Measurements from ENCODE around the gene SCIN.
"Not testable (repeated sequence)": the region's sequence is repeated elsewhere in the genome, so short reads cannot be mapped to it uniquely, and the experiment has no call there.

Gene SCIN

DNA sequence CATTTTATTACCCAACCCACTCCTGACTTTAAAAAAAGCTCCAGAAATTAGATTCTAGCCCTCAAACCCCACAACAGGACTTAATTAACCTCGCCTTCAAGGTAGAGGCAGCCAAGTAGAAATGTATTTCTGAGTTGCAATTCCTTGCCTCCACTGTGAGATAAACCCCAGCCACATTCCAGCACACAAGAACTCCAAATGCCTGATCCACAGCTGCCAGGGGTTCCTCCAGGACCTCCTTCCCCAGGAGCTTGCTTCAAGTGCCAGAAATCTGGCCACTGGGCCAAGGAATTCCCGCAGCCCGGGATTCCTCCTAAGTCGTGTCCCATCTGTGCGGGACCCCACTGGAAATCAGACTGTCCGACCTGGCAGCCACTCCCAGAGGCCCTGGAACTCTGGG lies 91.1 kb downstream of the SCIN start:
- no peak overlapping the region for H3K4me3 ChIP-seq (ENCODE audit: low read depth, low read length)
- TF ChIP-seq, protein P1, sequence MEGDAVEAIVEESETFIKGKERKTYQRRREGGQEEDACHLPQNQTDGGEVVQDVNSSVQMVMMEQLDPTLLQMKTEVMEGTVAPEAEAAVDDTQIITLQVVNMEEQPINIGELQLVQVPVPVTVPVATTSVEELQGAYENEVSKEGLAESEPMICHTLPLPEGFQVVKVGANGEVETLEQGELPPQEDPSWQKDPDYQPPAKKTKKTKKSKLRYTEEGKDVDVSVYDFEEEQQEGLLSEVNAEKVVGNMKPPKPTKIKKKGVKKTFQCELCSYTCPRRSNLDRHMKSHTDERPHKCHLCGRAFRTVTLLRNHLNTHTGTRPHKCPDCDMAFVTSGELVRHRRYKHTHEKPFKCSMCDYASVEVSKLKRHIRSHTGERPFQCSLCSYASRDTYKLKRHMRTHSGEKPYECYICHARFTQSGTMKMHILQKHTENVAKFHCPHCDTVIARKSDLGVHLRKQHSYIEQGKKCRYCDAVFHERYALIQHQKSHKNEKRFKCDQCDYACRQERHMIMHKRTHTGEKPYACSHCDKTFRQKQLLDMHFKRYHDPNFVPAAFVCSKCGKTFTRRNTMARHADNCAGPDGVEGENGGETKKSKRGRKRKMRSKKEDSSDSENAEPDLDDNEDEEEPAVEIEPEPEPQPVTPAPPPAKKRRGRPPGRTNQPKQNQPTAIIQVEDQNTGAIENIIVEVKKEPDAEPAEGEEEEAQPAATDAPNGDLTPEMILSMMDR (IDR thresholded peaks at IDR 0.05; ENCODE audit: low read depth, low read length): no peak

DNA sequence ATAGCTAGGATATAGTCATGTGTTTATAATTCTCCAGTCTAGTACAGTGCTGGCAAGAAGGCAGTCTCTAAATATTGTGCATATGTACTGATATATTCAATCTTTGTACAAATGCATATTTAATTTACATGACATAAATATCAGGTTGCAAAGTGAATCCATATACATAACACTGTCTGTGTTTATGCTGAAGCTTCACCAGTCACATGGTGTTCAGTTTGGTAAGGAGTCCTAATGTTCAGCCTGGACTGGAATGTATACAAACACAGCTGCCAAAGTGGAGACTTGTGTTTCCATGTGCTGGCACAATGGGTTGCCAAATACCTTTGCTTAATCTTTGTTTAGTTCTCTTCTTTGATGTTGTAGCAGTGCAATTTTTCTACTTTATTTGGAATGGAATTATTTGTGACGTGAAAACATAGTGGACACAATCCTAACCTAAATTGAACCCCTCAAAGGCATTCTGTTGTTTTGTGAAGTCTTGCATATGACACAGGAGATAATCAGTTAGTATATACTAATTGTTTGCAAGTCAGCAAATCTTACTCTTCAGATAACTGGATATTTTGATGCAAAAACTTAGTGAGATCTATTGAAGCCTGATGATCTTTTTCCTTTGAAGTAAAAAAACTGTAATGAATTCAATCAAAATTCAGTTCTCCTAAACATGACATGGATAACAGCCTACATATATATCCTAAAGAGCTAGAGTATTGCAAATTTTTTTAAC lies 99.6 kb downstream of the SCIN start:
- TF ChIP-seq, protein P1 (IDR thresholded peaks at IDR 0.05; ENCODE audit: low read depth, low read length): no peak
- no peak overlapping the region for H3K4me3 ChIP-seq (ENCODE audit: low read depth, low read length)

DNA sequence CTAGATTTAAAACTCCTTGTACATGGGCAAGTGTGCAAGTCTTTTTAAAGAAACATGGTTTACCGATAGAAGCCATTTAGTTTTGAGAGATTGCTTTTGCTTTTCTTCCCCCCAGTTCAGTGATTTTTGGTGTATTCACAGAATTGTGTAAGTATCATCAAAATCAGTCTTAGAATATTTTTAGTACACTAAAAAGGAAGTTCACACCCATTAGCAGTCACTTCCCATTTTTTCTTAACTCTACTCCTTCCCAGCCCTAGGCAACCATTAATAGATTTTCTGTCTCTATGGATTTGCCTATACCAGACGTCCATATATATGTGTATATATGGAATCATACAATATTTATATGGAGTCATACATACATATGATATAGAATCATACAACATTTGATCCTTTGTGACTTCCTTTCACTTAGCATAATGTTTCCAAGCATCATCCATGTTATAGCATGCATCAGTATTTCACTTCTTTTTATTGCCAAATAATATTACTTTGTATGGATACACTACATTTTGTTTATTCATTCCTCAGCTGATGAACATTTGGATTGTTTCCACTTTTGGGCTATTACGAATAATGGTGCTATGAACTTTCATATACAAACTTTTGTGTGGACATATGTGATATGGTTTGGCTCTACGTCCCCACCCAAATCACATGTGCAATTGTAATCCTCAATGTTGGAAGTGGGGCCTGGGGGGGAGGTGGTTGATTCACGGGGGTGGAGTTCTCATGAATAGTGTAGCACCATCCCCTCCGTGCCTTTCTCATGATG lies 100.4 kb downstream of the SCIN start:
- TF ChIP-seq, protein P1 (IDR thresholded peaks at IDR 0.05; ENCODE audit: low read depth, low read length): no peak
- H3K4me3 ChIP-seq (ENCODE audit: low read depth, low read length): no peak overlapping the region

DNA sequence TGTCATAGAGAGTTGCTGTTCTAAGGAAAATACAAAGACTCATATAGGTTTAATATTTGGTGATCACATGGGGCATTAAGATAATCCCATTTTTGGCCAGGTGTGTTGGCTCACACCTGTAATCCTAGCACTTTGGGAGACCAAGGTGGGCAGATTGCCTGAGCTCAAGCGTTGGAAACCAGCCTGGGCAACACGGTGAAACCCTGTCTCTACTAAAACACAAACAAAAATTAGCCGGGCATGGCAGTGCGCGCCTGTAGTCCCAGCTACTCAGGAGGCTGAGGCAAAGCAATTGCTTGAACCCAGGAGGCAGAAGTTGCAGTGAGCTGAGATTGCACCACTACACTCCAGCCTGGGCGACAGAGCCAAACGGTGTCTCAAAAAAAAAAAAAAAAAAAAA lies 102.9 kb downstream of the SCIN start:
- H3K4me3 ChIP-seq (ENCODE audit: low read depth, low read length): not testable (repeated sequence)

DNA sequence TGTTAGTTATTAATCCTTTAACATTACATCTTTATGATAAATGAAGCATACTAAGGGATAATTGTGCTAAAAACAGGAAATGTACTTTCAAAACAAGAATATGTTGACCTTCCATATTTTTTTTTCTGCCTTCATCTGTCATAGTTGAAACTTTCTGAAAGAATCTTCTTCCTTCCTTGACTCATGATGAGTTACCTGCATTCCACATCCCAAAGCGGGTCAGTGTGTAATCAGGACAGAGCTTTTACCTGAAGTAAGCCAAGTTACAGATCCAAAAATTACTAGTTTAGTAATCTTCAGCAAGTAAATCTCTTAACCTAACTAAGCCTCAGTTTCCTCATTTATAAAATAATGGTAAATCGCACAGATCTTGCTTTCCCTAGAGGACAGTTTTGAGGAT lies 103.5 kb downstream of the SCIN start:
- H3K4me3 ChIP-seq (ENCODE audit: low read depth, low read length): no peak overlapping the region
- TF ChIP-seq, protein P1 (IDR thresholded peaks at IDR 0.05; ENCODE audit: low read depth, low read length): no peak

DNA sequence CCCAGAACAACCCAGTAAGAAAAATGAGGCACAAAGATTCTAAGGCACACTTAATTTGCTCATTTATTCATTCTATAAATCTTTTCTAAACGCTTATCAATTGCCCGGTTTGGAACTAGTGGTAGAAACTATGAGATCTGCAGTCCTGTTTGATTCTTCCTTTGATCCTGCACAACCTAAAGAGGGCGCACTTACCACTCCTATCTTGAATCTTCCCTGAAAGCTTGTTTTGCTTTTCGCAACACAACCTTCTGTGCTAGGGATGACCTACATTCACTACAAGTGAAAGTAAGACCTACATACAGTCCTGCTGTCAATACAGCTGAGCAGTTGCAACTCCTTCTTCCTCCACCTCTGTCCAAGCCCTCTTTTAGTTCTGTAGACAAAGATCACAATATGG lies 104.3 kb downstream of the SCIN start:
- TF ChIP-seq, protein P1 (IDR thresholded peaks at IDR 0.05; ENCODE audit: low read depth, low read length): no peak
- no peak overlapping the region for H3K4me3 ChIP-seq (ENCODE audit: low read depth, low read length)

DNA sequence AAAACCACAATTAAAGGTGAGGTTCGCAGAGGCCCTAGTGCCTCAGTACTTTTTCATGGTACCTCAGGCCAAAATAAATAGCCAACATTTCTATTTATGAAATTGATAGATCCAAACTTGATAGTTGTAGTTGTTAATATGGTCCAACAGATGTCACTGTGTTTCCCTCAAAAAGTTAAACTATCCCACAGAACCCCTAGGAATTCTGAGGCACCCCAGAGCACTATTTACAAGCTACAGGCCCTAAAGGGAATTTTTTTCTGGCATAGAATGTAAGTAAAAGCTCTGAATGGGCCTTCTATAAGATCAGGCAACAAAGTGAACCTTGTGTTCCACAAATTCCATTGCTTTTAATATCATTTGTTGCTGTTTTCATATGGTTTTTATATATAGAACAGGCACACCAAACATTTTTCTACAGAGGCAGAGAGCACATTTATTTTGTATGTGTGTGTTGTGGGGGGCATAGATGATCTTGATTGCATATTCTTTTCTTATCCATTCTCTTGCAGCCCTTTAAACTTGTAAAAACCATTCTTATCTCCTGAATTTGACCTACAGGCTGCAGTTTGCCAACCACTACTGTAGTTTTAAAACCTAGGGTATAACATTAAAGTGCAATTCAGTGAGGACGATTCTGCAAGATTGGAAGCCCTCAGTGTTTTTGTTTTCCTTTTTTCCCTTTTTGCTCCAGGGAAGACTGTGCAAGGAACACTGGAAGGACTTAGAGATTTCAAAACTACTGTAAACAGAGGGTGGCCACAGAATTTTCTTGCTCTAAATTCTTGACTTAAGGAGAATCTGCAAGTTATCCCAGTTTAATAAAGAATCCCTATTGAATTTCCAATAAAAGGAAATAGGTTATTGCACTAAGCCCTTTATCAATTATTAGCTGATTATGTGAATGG lies 113.4 kb downstream of the SCIN start:
- no peak overlapping the region for H3K4me3 ChIP-seq (ENCODE audit: low read depth, low read length)
- TF ChIP-seq, protein P1 (IDR thresholded peaks at IDR 0.05; ENCODE audit: low read depth, low read length): no peak

Data from WI38 (cell line).